ENCODE data around the gene ZDHHC18.
"Not testable (repeated sequence)": the region's sequence is repeated elsewhere in the genome, so short reads cannot be mapped to it uniquely, and the experiment has no call there.

DNA sequence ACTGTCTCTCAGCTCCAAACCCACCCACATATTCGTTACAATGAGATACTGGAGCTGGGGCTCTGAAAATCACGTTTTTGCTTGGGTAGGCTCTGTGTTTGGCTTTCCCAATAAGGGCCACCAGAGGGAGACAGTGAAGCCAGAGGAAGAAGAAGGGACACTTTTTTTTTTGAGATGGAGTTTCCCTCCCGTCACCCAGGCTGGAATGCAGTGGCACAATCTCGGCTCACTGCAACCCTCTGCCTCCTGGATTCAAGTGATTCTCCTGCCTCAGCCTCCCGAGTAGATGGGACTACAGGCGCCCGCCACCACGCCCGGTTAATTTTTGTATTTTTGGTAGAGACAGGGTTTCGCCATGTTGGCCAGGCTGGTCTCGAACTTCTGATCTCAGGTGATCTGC is 16.4 kb upstream of the ZDHHC18 start:
- TF ChIP-seq CTCF (IDR thresholded peaks at IDR 0.05): peak; percentile 88
- TF ChIP-seq ZFX (IDR thresholded peaks at IDR 0.05; ENCODE audit: borderline replicate concordance): not testable (repeated sequence)
